GM12878 (cell line): ENCODE data around the gene COL25A1. TPM values are rescaled to one million over a fixed set of nuclear protein-coding genes. Genes with fewer than 3 reads are reported as not detected.

Experiments
- ATAC-seq: fragments of 200-7000 bp; cut with Tn5 transposase; 3 replicates; pipeline ENCODE4 v1.9.1; 2020; ENCODE audit warnings: mild to moderate bottlenecking, moderate library complexity
- BruUV-seq: library from RNA; stranded (reverse); fragments of 400-500 nt; replicated peaks from 2 replicates; lab custom pipeline; 2021; lab: Mats Ljungman, UMichigan
- CTCF ChIA-PET: fragments of 300-600 bp; sonication (Branson Sonifier 250); formaldehyde crosslinking; extraction: SDS; loops from one replicate; lab custom pipeline; 2021; ENCODE audit warnings: inconsistent platforms; lab: Yijun Ruan, JAX
- POLR2A ChIA-PET: fragments of 350-600 bp; formaldehyde crosslinking; extraction: SDS; loops from one replicate; lab custom pipeline; 2021; ENCODE audit warnings: inconsistent platforms; lab: Charles Lee
- RAD21 ChIA-PET: fragments of 300-600 bp; sonication (Branson Sonifier 250); formaldehyde crosslinking; loops from one replicate; lab custom pipeline; 2023; ENCODE audit warnings: antibody characterized with exemption; ENCODE audit not compliant: unreplicated experiment; lab: Charles Lee
- SMC1A ChIA-PET: fragments of 300-600 bp; sonication (Branson Sonifier 250); formaldehyde crosslinking; loops from one replicate; lab custom pipeline; 2023; ENCODE audit not compliant: unreplicated experiment, uncharacterized antibody; lab: Charles Lee
- DNase-seq: peaks from one replicate; pipeline ENCODE4 v3.0.0-alpha.2; 2011; ENCODE audit warnings: low read depth, low spot score
- FAIRE-seq: peaks from 3 replicates; lab custom pipeline; 2011; peaks lifted over from hg19 to GRCh38; lab: Jason Lieb, UNC
- H2AFZ ChIP-seq: 2 replicates; pipeline ENCODE4 v1.6.0; 2011; ENCODE audit warnings: low read depth, low read length, control low read depth; ENCODE audit not compliant: control insufficient read depth
- H3K27ac ChIP-seq: 2 replicates; pipeline ENCODE4 v1.5.1; 2011; ENCODE audit warnings: control low read depth; ENCODE audit not compliant: control insufficient read depth, insufficient read depth
- H3K27me3 ChIP-seq, 2 experiments: replicated peaks in 1 of 2; 2 replicates each; pipeline versions ENCODE4 v1.6.0 to v1.6.1; 2011; ENCODE audit warnings: low read length in 1 of 2; ENCODE audit not compliant: control insufficient read depth in 2 of 2, insufficient read depth in 2 of 2
- H3K36me3 ChIP-seq, 2 experiments: 2 replicates each; pipeline ENCODE4 v1.5.1; 2011; ENCODE audit warnings: low read length in 1 of 2; ENCODE audit not compliant: control insufficient read depth in 2 of 2, insufficient read depth in 2 of 2
- H3K4me1 ChIP-seq: 2 replicates; pipeline ENCODE4 v1.6.1; 2011; ENCODE audit warnings: mild to moderate bottlenecking, low read length, moderate library complexity, mixed read lengths; ENCODE audit not compliant: control insufficient read depth, insufficient read depth
- H3K4me2 ChIP-seq: 2 replicates; pipeline ENCODE4 v1.6.0; 2011; ENCODE audit warnings: control low read depth; ENCODE audit not compliant: control insufficient read depth, insufficient read depth
- H3K4me3 ChIP-seq: fragments of 200-600 bp; sonication (generic); 2 replicates; pipeline ENCODE4 v1.5.1; 2016
- H3K79me2 ChIP-seq: 2 replicates; pipeline ENCODE4 v1.6.0; 2011; ENCODE audit warnings: low read length; ENCODE audit not compliant: control insufficient read depth, insufficient read depth
- H3K9ac ChIP-seq: 2 replicates; pipeline ENCODE4 v1.8.0; 2011; ENCODE audit warnings: low read length, control low read depth, mixed read lengths; ENCODE audit not compliant: control insufficient read depth, insufficient read depth
- H3K9me3 ChIP-seq: replicated peaks from 3 replicates; pipeline ENCODE4 v1.5.1; 2011; ENCODE audit warnings: mild to moderate bottlenecking, low read length; ENCODE audit not compliant: control insufficient read depth, insufficient read depth
- H4K20me1 ChIP-seq: 2 replicates; pipeline ENCODE4 v1.6.0; 2011; ENCODE audit not compliant: control insufficient read depth, insufficient read depth
- BMI1 ChIP-seq: fragments of 450-650 bp; IDR thresholded peaks from 2 replicates; pipeline ENCODE4 v1.6.1; 2016; ENCODE audit warnings: mild to moderate bottlenecking, moderate library complexity, borderline replicate concordance
- GABPA ChIP-seq: IDR thresholded peaks from 2 replicates; pipeline ENCODE4 v1.6.1; 2014; ENCODE audit warnings: antibody characterized with exemption, low read depth, mild to moderate bottlenecking, inconsistent platforms
- GATAD2B ChIP-seq: fragments of 450-650 bp; conservative IDR thresholded peaks from 2 replicates; pipeline ENCODE4 v1.6.1; 2017; ENCODE audit warnings: low read depth, mild to moderate bottlenecking, moderate library complexity
- JUND ChIP-seq: IDR thresholded peaks from 2 replicates; pipeline ENCODE4 v1.6.1; 2012; ENCODE audit warnings: low read depth, mild to moderate bottlenecking, low read length, improper control_type of control experiment, moderate library complexity
- NFIC ChIP-seq: IDR thresholded peaks from 2 replicates; pipeline ENCODE4 v1.6.1; 2012; ENCODE audit warnings: low read depth, mild to moderate bottlenecking, inconsistent platforms, low read length, moderate library complexity
- NRF1 ChIP-seq: conservative IDR thresholded peaks from 2 replicates; pipeline ENCODE4 v1.6.1; 2011; ENCODE audit warnings: mild to moderate bottlenecking, low read depth, low read length, improper control_type of control experiment
- SMC3 ChIP-seq: IDR thresholded peaks from 2 replicates; pipeline ENCODE4 v1.6.1; 2011; ENCODE audit warnings: low read length, improper control_type of control experiment, borderline replicate concordance
- SUZ12 ChIP-seq: fragments of 200-600 bp; sonication (generic); IDR thresholded peaks from one replicate; pipeline ENCODE4 v1.6.1; 2018; ENCODE audit warnings: antibody characterized with exemption, mild to moderate bottlenecking; ENCODE audit not compliant: unreplicated experiment
- TCF12 ChIP-seq: IDR thresholded peaks from 2 replicates; pipeline ENCODE4 v1.6.1; 2011; ENCODE audit warnings: low read depth, mild to moderate bottlenecking, low read length
- WGBS: methylation state at CpG from one replicate; pipeline ENCODE4 v1.1.6; 2016; ENCODE audit warnings: low lambda C conversion rate; ENCODE audit not compliant: insufficient replicate concordance, insufficient coverage; ENCODE audit errors: missing lambda C conversion rate; 5-methylcytosine and 5-hydroxymethylcytosine counted together
- in situ Hi-C: fragments of 300-500 bp; cut with MboI; formaldehyde crosslinking; loops from 9 replicates; pipeline ENCODE4 v1.14.3; 2018; ENCODE audit warnings: mixed read lengths
- intact Hi-C: fragments of 100-400 bp; cut with micrococcal nuclease; formaldehyde crosslinking; loops from one replicate; pipeline ENCODE4 v1.14.2; 2022; ENCODE audit not compliant: unreplicated experiment
- polyA plus RNA-seq, 11 experiments: library from polyadenylated mRNA; depleted of rRNA in 4 of 11; unstranded in 6 of 11; stranded (reverse) in 5 of 11; fragments of >200 nt; fragmentation: Nextera tagmentation in 4 of 11; fragmentation: Illumina TruSeq in 1 of 11; extraction: Ambion mirVana in 4 of 11; extraction: Trizol in 1 of 11; gene quantifications; 1 replicate in 1 of 11; 2 replicates in 10 of 11; pipeline versions ENCODE4 v1.2.1 to v1.2.3, GENCODE V29; 2011 to 2016; ENCODE audit warnings: inconsistent platforms in 2 of 11, missing spikeins in 2 of 11, low read depth in 1 of 11
- total RNA-seq, 4 experiments: library from RNA; depleted of rRNA in 3 of 4; stranded (reverse); fragments of >200 nt in 3 of 4; fragmentation: Illumina TruSeq in 1 of 4; extraction: Trizol in 1 of 4; gene quantifications; 2 replicates each; pipeline versions ENCODE4 v1.2.1 to v1.2.3, GENCODE V29; 2013 to 2021
- TF ChIP-seq, protein P1 (sequence below): fragments of 450-650 bp; formaldehyde crosslinking; IDR thresholded peaks from 2 replicates; pipeline ENCODE4 v1.4.0; 2020; ENCODE audit warnings: mild to moderate bottlenecking, moderate library complexity
- TF ChIP-seq, protein P2 (sequence below): IDR thresholded peaks from 2 replicates; pipeline ENCODE4 v1.6.1; 2011; ENCODE audit warnings: low read depth, low read length, improper control_type of control experiment, borderline replicate concordance
- TF ChIP-seq, protein P3 (sequence below): fragments of 450-650 bp; formaldehyde crosslinking; IDR thresholded peaks from 2 replicates; pipeline ENCODE4 v1.4.0; 2022; ENCODE audit warnings: mild to moderate bottlenecking, moderate library complexity
- TF ChIP-seq, protein P4 (sequence below): fragments of 450-650 bp; IDR thresholded peaks from 2 replicates; pipeline ENCODE4 v1.6.1; 2017; ENCODE audit warnings: antibody characterized with exemption, mild to moderate bottlenecking, moderate library complexity

The COL25A1 gene
- total and polyA plus RNA-seq, 10 of the 15 experiments (the other 5 are each of a cell fraction or from before 2014, with no cell fraction given) = 0.01 to 0.26 (median 0.12) TPM; not detected in 6

DNA sequence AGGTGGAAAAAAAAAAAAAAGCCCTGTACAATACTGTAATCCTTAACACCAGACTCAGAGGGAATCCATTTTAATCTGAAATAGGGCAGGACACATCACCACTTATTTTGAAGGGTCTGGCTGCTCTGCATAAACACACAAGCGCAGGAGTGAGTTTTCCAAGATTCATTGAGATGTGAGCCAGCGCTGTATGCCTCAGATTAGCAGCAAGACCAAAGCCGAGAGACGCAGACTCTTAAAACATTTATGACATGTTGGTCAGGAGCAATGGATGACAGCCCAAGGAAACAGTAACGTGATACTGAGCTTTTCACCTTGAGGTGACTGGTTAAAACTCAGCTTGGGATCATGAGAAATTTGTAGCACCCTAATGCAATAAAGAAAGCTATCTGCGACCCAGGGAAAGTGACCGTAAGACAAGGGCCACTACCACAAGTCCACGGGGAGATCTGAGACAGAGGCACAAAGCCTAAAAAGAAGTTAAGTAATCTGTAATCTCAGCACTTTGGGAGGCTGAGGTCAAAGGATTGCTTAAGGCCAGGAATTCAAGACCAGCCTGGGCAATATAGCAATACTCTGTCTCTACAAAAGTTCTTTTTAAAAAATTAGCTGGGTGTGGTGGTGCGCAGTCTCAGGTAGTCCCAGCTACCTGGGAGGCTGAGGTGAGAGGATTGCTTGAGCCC is 210.6 kb downstream of the COL25A1 start:
- H4K20me1 ChIP-seq = no peaks in the 10 kb centered on the region
- H3K4me3 ChIP-seq = no peak overlapping the region
- SMC1A ChIA-PET = interaction anchor here (1.4 kb wide), 1 partner anchor 64 kb away, joined by 5 read pairs; no protein-coding TSS in a partner anchor
- no TSS peak for BruUV-seq
- ATAC-seq (no peak), FAIRE-seq (no peak), DNase-seq (no peak)
- no peak overlapping the region for H3K4me2 ChIP-seq
- no peak overlapping the region for H2AFZ ChIP-seq
- CTCF ChIA-PET = no interaction called here
- RAD21 ChIA-PET = no interaction called here
- no peak overlapping the region for H3K9ac ChIP-seq
- in situ Hi-C loops = no loop called here
- no peaks in the 10 kb centered on the region for H3K4me1 ChIP-seq
- H3K36me3 ChIP-seq = no peaks in the 10 kb centered on the region
- WGBS = 46% methylated on average over 9 of the region's 9 CpGs
- H3K9me3 ChIP-seq = no peaks in the 10 kb centered on the region
- POLR2A ChIA-PET = no interaction called here
- no peaks in the 10 kb centered on the region for H3K79me2 ChIP-seq
- intact Hi-C loops = no loop called here
- no peak overlapping the region for H3K27ac ChIP-seq
- no peaks in the 10 kb centered on the region for H3K27me3 ChIP-seq
- TF ChIP-seq GABPA = no peak
- TF ChIP-seq JUND = no peak
- no peak for TF ChIP-seq BMI1
- no peak for TF ChIP-seq SUZ12
- TF ChIP-seq NRF1 = no peak
- TF ChIP-seq, protein P1, sequence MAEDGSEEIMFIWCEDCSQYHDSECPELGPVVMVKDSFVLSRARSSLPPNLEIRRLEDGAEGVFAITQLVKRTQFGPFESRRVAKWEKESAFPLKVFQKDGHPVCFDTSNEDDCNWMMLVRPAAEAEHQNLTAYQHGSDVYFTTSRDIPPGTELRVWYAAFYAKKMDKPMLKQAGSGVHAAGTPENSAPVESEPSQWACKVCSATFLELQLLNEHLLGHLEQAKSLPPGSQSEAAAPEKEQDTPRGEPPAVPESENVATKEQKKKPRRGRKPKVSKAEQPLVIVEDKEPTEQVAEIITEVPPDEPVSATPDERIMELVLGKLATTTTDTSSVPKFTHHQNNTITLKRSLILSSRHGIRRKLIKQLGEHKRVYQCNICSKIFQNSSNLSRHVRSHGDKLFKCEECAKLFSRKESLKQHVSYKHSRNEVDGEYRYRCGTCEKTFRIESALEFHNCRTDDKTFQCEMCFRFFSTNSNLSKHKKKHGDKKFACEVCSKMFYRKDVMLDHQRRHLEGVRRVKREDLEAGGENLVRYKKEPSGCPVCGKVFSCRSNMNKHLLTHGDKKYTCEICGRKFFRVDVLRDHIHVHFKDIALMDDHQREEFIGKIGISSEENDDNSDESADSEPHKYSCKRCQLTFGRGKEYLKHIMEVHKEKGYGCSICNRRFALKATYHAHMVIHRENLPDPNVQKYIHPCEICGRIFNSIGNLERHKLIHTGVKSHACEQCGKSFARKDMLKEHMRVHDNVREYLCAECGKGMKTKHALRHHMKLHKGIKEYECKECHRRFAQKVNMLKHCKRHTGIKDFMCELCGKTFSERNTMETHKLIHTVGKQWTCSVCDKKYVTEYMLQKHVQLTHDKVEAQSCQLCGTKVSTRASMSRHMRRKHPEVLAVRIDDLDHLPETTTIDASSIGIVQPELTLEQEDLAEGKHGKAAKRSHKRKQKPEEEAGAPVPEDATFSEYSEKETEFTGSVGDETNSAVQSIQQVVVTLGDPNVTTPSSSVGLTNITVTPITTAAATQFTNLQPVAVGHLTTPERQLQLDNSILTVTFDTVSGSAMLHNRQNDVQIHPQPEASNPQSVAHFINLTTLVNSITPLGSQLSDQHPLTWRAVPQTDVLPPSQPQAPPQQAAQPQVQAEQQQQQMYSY (CRISPR knock-in tag) = no peak
- TF ChIP-seq TCF12 = no peak
- TF ChIP-seq, protein P2, sequence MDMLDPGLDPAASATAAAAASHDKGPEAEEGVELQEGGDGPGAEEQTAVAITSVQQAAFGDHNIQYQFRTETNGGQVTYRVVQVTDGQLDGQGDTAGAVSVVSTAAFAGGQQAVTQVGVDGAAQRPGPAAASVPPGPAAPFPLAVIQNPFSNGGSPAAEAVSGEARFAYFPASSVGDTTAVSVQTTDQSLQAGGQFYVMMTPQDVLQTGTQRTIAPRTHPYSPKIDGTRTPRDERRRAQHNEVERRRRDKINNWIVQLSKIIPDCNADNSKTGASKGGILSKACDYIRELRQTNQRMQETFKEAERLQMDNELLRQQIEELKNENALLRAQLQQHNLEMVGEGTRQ = no peak
- TF ChIP-seq, protein P3, sequence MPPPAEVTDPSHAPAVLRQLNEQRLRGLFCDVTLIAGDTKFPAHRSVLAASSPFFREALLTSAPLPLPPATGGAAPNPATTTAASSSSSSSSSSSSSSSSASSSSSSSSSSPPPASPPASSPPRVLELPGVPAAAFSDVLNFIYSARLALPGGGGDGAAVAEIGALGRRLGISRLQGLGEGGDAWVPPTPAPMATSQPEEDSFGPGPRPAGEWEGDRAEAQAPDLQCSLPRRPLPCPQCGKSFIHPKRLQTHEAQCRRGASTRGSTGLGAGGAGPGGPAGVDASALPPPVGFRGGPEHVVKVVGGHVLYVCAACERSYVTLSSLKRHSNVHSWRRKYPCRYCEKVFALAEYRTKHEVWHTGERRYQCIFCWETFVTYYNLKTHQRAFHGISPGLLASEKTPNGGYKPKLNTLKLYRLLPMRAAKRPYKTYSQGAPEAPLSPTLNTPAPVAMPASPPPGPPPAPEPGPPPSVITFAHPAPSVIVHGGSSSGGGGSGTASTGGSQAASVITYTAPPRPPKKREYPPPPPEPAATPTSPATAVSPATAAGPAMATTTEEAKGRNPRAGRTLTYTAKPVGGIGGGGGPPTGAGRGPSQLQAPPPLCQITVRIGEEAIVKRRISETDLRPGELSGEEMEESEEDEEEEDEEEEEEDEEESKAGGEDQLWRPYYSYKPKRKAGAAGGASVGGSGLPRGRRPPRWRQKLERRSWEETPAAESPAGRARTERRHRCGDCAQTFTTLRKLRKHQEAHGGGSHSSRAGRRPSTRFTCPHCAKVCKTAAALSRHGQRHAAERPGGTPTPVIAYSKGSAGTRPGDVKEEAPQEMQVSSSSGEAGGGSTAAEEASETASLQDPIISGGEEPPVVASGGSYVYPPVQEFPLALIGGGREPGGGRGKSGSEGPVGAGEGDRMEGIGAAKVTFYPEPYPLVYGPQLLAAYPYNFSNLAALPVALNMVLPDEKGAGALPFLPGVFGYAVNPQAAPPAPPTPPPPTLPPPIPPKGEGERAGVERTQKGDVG (CRISPR knock-in tag) = no peak
- no peak for TF ChIP-seq SMC3
- no peak for TF ChIP-seq GATAD2B
- no peak for TF ChIP-seq NFIC
- TF ChIP-seq, protein P4, sequence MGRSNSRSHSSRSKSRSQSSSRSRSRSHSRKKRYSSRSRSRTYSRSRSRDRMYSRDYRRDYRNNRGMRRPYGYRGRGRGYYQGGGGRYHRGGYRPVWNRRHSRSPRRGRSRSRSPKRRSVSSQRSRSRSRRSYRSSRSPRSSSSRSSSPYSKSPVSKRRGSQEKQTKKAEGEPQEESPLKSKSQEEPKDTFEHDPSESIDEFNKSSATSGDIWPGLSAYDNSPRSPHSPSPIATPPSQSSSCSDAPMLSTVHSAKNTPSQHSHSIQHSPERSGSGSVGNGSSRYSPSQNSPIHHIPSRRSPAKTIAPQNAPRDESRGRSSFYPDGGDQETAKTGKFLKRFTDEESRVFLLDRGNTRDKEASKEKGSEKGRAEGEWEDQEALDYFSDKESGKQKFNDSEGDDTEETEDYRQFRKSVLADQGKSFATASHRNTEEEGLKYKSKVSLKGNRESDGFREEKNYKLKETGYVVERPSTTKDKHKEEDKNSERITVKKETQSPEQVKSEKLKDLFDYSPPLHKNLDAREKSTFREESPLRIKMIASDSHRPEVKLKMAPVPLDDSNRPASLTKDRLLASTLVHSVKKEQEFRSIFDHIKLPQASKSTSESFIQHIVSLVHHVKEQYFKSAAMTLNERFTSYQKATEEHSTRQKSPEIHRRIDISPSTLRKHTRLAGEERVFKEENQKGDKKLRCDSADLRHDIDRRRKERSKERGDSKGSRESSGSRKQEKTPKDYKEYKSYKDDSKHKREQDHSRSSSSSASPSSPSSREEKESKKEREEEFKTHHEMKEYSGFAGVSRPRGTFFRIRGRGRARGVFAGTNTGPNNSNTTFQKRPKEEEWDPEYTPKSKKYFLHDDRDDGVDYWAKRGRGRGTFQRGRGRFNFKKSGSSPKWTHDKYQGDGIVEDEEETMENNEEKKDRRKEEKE = no peak
